Suprapubic skin (tissue), 4 donors: ENCODE measurements around the gene POLR2C. TPM values are rescaled to one million over a fixed set of nuclear protein-coding genes. Genes with fewer than 3 reads are reported as not detected.

Experiments used
- DNase-seq, 2 donors: peaks; one replicate each; pipeline ENCODE4 v3.0.0-alpha.2; 2019; ENCODE audit warnings: low spot score in 2 of 2
- H3K27ac ChIP-seq: fragments of 200-600 bp; sonication (generic); one replicate; pipeline ENCODE4 v1.5.1; 2019
- H3K27me3 ChIP-seq: fragments of 200-600 bp; sonication (generic); one replicate; pipeline ENCODE4 v1.5.1; 2019
- H3K36me3 ChIP-seq: fragments of 200-600 bp; sonication (generic); one replicate; pipeline ENCODE4 v1.5.1; 2019
- H3K4me1 ChIP-seq: fragments of 200-600 bp; sonication (generic); one replicate; pipeline ENCODE4 v1.5.1; 2019
- H3K4me3 ChIP-seq: fragments of 200-600 bp; sonication (generic); one replicate; pipeline ENCODE4 v1.5.1; 2019; ENCODE audit warnings: mild to moderate bottlenecking
- H3K9me3 ChIP-seq: fragments of 200-600 bp; sonication (generic); one replicate; pipeline ENCODE4 v1.5.1; 2019
- EP300 ChIP-seq: sonication (generic); formaldehyde crosslinking; IDR thresholded peaks from one replicate; pipeline ENCODE4 v1.6.1; 2017; ENCODE audit warnings: antibody characterized with exemption
- POLR2A ChIP-seq, 2 donors: fragments of 450-650 bp; IDR thresholded peaks; one replicate each; pipeline ENCODE4 v1.6.1; 2017; ENCODE audit warnings: antibody characterized with exemption in 2 of 2, mild to moderate bottlenecking in 2 of 2, moderate library complexity in 2 of 2
- POLR2AphosphoS5 ChIP-seq, 3 donors: sonication (generic); formaldehyde crosslinking; IDR thresholded peaks; one replicate each; pipeline ENCODE4 v1.6.1; 2017; ENCODE audit warnings: antibody characterized with exemption in 3 of 3
- WGBS: methylation state at CpG from one replicate; pipeline ENCODE4 v1.1.5; 2018; 5-methylcytosine and 5-hydroxymethylcytosine counted together
- total RNA-seq, 4 donors: library from RNA; depleted of rRNA; stranded (reverse); fragments of >200 nt; gene quantifications; one replicate each; pipeline ENCODE4 v1.1.0, GENCODE V29; 2016
- TF ChIP-seq, protein P1 (sequence below), 2 donors: fragments of 200-600 bp in 1 of 2; fragments of 450-650 bp in 1 of 2; sonication (generic) in 1 of 2; IDR thresholded peaks; one replicate each; pipeline ENCODE4 v1.5.1; 2016 to 2019; ENCODE audit warnings: antibody characterized with exemption in 2 of 2, mild to moderate bottlenecking in 1 of 2, moderate library complexity in 1 of 2

The POLR2C gene
- total RNA-seq, 4 donors from 2014 or later, result 65.0 to 80.3 (median 72.0) TPM

DNA sequence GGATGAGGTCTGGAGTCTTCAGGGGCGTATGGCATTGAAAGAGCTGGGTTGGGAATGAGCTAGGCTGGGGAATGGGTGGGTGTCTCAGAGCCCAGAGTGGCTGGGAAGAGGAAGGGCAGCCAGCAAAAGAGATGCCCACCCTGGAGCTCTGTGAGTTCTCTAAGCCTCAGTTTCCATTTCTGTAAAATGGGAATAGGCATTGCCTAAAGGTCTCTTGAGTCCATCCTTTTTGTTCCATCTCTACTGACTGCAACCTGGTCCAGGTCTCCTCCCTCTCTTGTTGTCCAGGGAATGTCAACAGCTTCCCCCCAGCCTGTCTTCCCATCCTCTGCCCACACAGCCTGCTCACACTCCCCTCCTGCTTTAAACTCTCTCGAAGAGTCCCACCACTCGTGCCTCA lies 54.3 kb downstream of the POLR2C start:
- 76% methylated on average over 3 of the region's 3 CpGs for WGBS
- Histone ChIP-seq H3K36me3 (peaks cover 24% of the 10 kb centered on the region), H3K9me3 (no peaks in the 10 kb centered on the region), H3K27me3 (no peaks in the 10 kb centered on the region), H3K4me1 (peaks cover 10% of the 10 kb centered on the region), H3K27ac (no peak overlapping the region), H3K4me3 (no peak overlapping the region)
- no peak for TF ChIP-seq POLR2AphosphoS5 (IDR thresholded peaks at IDR 0.05)
- TF ChIP-seq POLR2A (IDR thresholded peaks at IDR 0.05), result no peak
- TF ChIP-seq, protein P1, sequence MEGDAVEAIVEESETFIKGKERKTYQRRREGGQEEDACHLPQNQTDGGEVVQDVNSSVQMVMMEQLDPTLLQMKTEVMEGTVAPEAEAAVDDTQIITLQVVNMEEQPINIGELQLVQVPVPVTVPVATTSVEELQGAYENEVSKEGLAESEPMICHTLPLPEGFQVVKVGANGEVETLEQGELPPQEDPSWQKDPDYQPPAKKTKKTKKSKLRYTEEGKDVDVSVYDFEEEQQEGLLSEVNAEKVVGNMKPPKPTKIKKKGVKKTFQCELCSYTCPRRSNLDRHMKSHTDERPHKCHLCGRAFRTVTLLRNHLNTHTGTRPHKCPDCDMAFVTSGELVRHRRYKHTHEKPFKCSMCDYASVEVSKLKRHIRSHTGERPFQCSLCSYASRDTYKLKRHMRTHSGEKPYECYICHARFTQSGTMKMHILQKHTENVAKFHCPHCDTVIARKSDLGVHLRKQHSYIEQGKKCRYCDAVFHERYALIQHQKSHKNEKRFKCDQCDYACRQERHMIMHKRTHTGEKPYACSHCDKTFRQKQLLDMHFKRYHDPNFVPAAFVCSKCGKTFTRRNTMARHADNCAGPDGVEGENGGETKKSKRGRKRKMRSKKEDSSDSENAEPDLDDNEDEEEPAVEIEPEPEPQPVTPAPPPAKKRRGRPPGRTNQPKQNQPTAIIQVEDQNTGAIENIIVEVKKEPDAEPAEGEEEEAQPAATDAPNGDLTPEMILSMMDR (IDR thresholded peaks at IDR 0.05), result no peak
- TF ChIP-seq EP300, result no peak
- no peak for DNase-seq

DNA sequence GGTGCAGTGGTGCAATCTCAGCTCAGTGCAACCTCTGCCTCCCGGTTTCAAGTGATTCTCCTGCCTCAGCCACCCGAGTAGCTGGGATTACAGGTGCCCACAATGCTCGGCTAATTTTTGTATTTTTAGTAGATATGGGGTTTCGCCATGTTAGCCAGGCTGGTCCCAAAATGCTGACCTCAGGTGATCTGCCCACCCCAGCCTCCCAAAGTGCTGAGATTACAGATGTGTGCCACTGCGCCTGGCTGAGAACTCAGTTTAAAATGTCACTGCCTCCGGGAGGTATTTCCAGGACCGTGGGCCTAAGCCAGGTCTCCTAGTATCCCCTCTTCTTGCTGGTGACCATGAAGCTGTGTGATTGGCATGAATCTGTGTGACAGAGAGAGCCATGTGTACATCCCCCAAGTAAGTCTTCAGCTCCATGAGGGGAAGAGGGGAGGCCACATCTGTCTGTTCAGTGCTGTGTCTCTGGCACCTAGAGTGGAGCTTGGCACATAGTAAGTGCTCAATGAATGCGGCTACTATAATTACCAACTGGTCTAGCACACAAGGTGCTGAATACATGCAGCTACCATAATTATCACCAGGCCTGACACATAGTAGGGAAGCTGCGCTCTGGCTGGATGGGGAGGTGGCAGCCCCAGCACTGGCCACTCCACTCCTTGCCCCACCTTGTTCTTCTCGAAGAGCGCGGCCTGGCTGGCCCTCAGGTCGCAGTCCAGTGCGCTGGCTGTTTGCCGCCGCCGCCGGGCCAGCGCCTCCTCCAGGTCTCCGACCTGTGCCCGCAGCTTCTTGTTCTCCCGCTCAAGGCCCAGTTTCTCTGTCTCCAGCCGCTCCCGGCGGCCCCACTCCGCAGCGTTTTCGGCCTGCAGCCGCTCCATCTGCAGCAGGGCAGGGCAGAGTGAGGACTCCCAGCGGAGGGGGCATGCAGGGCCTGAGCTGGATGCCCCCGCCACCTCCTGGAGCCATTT lies 55.2 kb downstream of the POLR2C start:
- Histone ChIP-seq H3K9me3 (no peaks in the 10 kb centered on the region), H3K27me3 (no peaks in the 10 kb centered on the region), H3K4me1 (peaks cover 10% of the 10 kb centered on the region), H3K27ac (no peak overlapping the region), H3K4me3 (no peak overlapping the region), H3K36me3 (peaks cover 21% of the 10 kb centered on the region)
- TF ChIP-seq, protein P1 (IDR thresholded peaks at IDR 0.05), result no peak
- no peak for TF ChIP-seq POLR2A (IDR thresholded peaks at IDR 0.05)
- TF ChIP-seq POLR2AphosphoS5 (IDR thresholded peaks at IDR 0.05), result no peak
- no peak for TF ChIP-seq EP300
- 98% methylated on average over 26 of the region's 31 CpGs for WGBS
- no peak for DNase-seq

DNA sequence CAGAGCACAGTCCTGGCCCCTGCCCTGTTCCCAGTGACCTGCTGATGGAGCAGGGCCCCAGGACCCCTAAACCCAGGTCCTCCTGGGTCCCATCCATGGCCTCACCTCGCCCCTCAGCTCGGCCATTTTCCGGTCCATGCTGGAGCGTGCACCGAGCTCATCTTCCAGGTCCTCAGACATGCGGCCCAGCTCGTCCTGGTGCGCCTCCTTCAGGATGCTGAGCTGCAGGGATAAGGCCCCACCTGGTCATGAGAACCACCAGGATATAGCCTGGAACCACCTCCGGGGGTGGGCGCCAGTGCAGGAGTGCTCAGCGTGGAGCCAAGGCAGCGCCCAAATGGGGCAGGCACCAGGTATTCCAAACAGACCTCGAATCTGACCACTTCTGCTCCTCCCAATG lies 56.0 kb downstream of the POLR2C start:
- H3K4me3 ChIP-seq, result no peak overlapping the region
- TF ChIP-seq, protein P1 (IDR thresholded peaks at IDR 0.05), result no peak
- 90% methylated on average over 5 of the region's 13 CpGs for WGBS
- H3K4me1 ChIP-seq, result peaks cover 10% of the 10 kb centered on the region
- H3K36me3 ChIP-seq, result peaks cover 21% of the 10 kb centered on the region
- no peaks in the 10 kb centered on the region for H3K9me3 ChIP-seq
- no peaks in the 10 kb centered on the region for H3K27me3 ChIP-seq
- no peak for DNase-seq
- no peak overlapping the region for H3K27ac ChIP-seq

DNA sequence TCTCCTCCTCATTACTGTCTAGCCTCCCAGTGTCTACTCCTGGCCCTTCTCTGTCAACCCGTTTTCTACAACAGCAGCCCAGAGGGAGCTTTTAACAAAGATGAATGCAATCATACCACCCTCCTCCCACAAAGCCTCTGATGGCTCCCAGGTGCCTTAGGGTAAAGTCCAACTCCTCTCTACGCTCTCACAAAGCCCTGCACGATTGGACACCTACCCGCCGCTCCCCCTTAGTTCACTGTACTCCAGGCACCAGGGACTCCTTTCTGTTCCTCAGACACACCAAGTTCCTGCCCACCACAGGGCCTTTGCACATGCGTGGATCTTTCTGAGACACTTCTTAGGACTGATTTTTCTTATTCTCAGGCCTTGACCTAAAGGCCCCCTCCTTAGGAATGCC lies 56.4 kb downstream of the POLR2C start:
- Histone ChIP-seq H3K27ac (no peak overlapping the region), H3K4me3 (no peak overlapping the region), H3K36me3 (peaks cover 21% of the 10 kb centered on the region), H3K4me1 (peaks cover 10% of the 10 kb centered on the region), H3K9me3 (no peaks in the 10 kb centered on the region), H3K27me3 (no peaks in the 10 kb centered on the region)
- TF ChIP-seq, protein P1 (IDR thresholded peaks at IDR 0.05), result no peak
- TF ChIP-seq POLR2A (IDR thresholded peaks at IDR 0.05) (no peak), POLR2AphosphoS5 (IDR thresholded peaks at IDR 0.05) (no peak), EP300 (no peak)
- 88% methylated on average over 6 of the region's 6 CpGs for WGBS
- DNase-seq, result no peak

DNA sequence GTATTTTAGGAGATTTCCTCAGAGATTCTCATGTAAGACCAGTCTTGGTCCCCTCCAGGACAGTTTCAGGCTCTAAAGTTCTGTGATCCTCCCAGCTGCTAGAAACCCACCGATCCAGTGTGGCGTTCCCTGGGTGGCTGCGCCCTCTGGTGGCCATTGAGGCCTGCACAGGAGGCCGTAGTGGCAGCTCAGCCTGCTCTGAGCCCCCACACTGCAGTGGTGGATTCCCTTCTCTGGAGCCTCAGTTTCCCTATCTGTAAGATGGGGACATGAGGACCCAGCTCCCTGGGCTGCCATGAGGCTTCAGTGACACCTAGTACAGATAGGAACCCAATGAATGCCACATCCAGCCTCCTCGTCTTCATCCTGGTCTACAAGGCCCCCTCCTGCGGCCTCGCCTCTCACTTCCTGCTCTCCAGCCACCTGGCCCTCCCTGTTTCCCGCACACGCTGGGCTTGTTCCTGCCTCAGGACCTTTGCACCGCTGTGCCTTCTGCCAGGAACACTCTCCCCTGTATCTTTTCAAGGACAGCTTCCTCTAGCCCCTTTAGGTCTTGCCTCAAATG lies 57.4 kb downstream of the POLR2C start:
- WGBS, result 51% methylated on average over 7 of the region's 10 CpGs
- TF ChIP-seq EP300, result no peak
- TF ChIP-seq POLR2AphosphoS5 (IDR thresholded peaks at IDR 0.05), result no peak
- TF ChIP-seq, protein P1 (IDR thresholded peaks at IDR 0.05), result peak; percentile 81 to 93
- DNase-seq, result peak in 1 of 2 donors; percentile 90
- Histone ChIP-seq H3K27ac (no peak overlapping the region), H3K4me1 (peaks cover 5% of the 10 kb centered on the region), H3K36me3 (peaks cover 21% of the 10 kb centered on the region), H3K27me3 (no peaks in the 10 kb centered on the region), H3K9me3 (no peaks in the 10 kb centered on the region), H3K4me3 (no peak overlapping the region)
